Ectodermal cell (in vitro differentiated cells): ENCODE data around the gene OTC.

Experiments
- H3K27ac ChIP-seq: 2 replicates; pipeline ENCODE4 v1.7.0; 2013; ENCODE audit warnings: mild to moderate bottlenecking, low read depth, low read length; ENCODE audit not compliant: insufficient read depth, poor library complexity, severe bottlenecking
- H3K27me3 ChIP-seq: 2 replicates; pipeline ENCODE4 v1.7.0; 2013; ENCODE audit warnings: mild to moderate bottlenecking, low read length; ENCODE audit not compliant: insufficient read depth, control insufficient read depth, poor library complexity, severe bottlenecking
- H3K36me3 ChIP-seq: one replicate; pipeline ENCODE4 v1.7.0; 2013; ENCODE audit warnings: low read length; ENCODE audit not compliant: control insufficient read depth, insufficient read depth
- H3K4me1 ChIP-seq: one replicate; pipeline ENCODE4 v1.7.0; 2013; ENCODE audit warnings: low read length; ENCODE audit not compliant: control insufficient read depth, insufficient read depth
- H3K4me3 ChIP-seq: 2 replicates; pipeline ENCODE4 v1.7.0; 2013; ENCODE audit warnings: low read depth, low read length, control low read depth; ENCODE audit not compliant: insufficient read depth
- H3K9me3 ChIP-seq: 2 replicates; pipeline ENCODE4 v1.7.0; 2013; ENCODE audit warnings: mild to moderate bottlenecking, low read length, moderate library complexity; ENCODE audit not compliant: control insufficient read depth
- WGBS, 2 experiments: methylation state at CpG; one replicate each; pipeline ENCODE4 v1.1.7; 2013; ENCODE audit warnings: missing lambda C conversion rate in 2 of 2; 5-methylcytosine and 5-hydroxymethylcytosine counted together

The OTC gene

DNA sequence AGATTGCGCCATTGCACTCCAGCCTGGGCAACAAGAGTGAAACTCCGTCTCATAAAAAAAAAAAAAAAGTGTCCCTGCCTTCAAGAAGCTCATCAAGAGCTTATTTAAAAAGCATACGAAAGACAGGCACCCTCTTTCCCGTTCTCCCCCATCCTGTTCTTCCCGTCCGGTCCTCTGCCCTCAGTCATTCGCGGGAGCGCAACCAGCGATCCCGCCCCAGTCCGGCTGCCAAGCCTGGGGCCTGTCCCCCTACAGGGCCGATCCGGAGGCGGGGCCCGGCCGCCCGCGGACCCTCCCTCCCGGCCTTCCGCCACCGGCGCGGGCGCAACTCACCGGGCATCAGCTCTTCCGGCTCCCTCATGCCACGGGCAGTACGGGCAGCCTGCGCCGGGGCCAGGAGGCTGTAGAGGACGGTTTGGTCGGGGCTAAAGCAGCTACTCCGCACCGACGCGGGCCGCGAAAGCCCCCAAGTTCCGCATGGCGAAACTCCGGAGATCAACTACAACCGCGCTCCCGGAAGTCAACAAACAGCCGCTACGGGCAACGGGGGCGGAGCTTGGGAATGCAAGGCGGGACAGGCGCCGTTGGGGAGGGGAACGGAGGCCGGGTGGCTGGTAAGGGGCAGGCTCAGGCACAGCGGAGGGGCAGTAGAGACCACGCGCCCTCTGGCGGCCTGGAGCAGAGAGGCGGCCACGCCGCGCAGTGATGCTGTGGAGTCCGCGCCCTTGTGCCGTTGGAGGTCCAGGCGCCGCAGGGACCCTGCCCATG, 25.2 kb upstream of the OTC start, which contains the start of gene RPGR:
Gene RPGR (minus strand): TSS at position 503 of the 768 bp plus-strand sequence. CDS start 142 bp downstream, at position 361.
- no peaks in the 10 kb centered on the region for H3K9me3 ChIP-seq
- H3K4me3 ChIP-seq, result peak within 1 kb of the TSS; percentile 58
- H3K27me3 ChIP-seq, result no peaks in the 10 kb centered on the region
- H3K27ac ChIP-seq, result peak within 1 kb of the TSS; percentile 95
- H3K36me3 ChIP-seq, result no peaks in the 10 kb centered on the region
- WGBS, 2 experiments, result 1 to 2% methylated on average over 67 of the region's 67 CpGs
- H3K4me1 ChIP-seq, result no peaks in the 10 kb centered on the region

DNA sequence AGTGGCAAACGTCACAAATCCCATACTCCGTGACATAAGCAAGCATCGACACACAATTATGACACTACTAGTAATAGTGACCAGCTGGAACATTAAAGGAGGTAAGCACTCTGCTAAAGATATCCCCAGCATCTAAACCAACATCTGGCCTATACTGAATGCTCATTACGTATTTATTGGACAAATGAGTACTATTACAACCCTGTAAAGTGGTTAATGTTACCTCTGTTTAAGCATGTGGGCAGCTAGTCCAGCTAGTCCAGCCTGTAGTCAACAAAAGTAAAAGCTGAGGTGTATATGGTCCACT, 24.7 kb upstream of the OTC start:
- H3K4me1 ChIP-seq, result no peaks in the 10 kb centered on the region
- no peaks in the 10 kb centered on the region for H3K9me3 ChIP-seq
- H3K4me3 ChIP-seq, result no peak overlapping the region
- 22 to 30% methylated on average over 4 of the region's 4 CpGs for WGBS, 2 experiments
- H3K36me3 ChIP-seq, result no peaks in the 10 kb centered on the region
- no peaks in the 10 kb centered on the region for H3K27me3 ChIP-seq
- H3K27ac ChIP-seq, result no peak overlapping the region

DNA sequence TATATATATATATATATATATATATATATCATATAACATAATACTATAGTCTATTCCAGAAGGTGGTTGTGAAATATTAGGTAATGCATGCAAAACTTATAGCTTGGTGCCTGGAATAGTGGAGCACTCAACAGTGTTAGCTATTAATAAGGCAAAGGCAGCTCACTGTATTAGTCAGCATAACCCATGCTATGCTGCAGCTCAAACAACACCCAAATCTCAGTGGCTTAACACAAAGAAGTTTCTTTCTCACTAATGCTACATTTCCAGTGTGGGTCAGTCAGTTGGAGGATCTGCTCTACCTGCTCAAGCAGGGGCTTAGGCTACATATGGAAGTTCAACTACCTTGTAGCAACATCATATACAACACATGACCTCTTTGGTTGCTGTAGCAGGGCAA, 19.9 kb upstream of the OTC start:
- Histone ChIP-seq H3K27ac (no peak overlapping the region), H3K4me1 (no peaks in the 10 kb centered on the region), H3K4me3 (no peak overlapping the region), H3K36me3 (no peaks in the 10 kb centered on the region), H3K9me3 (no peaks in the 10 kb centered on the region), H3K27me3 (no peaks in the 10 kb centered on the region)

DNA sequence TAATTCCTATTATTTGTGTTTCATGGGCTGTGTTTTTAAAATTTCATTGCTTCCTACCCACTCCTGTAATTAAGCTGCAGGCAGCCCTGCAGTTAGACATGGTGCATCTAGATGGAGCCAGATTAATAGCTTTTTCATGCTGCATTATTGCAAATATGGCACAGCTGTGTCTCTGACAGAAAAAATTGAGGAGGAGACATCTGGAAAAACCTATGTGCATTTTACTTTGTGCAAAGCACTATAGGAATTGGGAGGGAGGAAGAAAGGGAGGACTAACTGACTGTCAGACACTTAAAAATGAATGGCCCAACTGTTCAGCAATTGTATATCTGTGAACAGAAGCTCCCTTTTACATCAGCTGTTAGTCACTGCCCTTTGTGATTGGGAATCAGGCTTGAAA, 17.0 kb upstream of the OTC start:
- Histone ChIP-seq H3K9me3 (no peaks in the 10 kb centered on the region), H3K36me3 (no peaks in the 10 kb centered on the region), H3K4me1 (no peaks in the 10 kb centered on the region), H3K4me3 (no peak overlapping the region), H3K27ac (no peak overlapping the region), H3K27me3 (no peaks in the 10 kb centered on the region)

DNA sequence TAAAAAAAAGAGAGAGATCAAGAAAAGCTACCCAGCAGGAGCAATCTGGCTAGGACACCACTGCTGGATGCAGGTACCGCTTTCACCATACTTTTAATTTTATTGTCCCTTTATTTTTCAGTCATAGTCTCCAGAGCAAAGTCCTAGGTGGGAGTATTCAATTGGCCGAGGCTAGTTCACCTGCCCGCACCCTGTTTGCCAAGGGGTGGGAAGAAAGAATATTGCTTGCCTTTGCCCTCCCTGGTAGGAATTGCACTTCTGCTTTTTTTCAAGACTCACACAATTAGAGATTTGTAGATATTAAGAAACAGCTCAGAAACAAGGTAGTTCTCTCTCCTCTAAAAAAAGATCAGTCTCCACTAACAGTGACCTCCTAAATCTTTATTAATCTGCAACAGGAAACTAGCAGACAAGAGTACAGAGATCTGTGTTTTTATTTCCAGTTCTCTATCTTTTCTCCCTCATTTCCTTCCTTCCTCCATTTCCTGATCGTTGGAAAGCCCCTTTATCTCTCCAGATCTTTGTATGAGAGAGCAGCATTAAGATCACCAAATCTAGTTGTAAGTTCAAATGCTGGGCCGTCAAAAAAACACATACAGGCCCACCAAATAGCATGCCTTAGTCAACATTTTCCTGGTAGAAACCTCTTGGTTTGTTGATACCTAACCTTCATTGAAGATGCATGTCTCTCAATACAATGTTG, 15.7 kb upstream of the OTC start:
- H3K4me1 ChIP-seq, result no peaks in the 10 kb centered on the region
- H3K27me3 ChIP-seq, result no peaks in the 10 kb centered on the region
- 89 to 100% methylated on average over 3 to 4 of the region's 5 CpGs for WGBS, 2 experiments
- H3K27ac ChIP-seq, result no peak overlapping the region
- H3K4me3 ChIP-seq, result no peak overlapping the region
- no peaks in the 10 kb centered on the region for H3K36me3 ChIP-seq
- H3K9me3 ChIP-seq, result no peaks in the 10 kb centered on the region

DNA sequence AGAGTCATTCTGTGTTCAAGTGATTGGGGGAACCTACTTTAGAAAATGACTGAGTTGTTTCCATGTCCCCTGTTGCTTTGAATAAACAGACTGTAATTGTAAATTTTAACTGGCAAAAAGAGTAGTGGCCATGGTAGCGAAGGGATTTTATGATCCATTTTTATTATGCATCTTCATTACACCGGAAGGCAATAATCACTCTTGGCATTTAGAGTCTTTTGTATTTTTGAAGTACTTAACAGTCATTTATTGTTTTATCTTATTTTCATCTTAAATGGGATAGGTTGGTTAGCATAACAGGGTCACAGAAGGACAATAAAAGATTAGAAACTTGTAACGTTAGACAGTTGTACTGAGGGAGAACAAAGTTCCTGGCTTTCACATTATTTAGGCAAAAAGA, 11.0 kb upstream of the OTC start:
- whole genome bisulfite sequencing, 2 experiments, result 98% methylated on average over 3 of the region's 3 CpGs; no CpG with 5 or more reads in 1 of the 2 experiments
- no peak overlapping the region for H3K27ac ChIP-seq
- H3K4me1 ChIP-seq, result no peaks in the 10 kb centered on the region
- H3K4me3 ChIP-seq, result no peak overlapping the region
- H3K36me3 ChIP-seq, result no peaks in the 10 kb centered on the region
- no peaks in the 10 kb centered on the region for H3K27me3 ChIP-seq
- H3K9me3 ChIP-seq, result no peaks in the 10 kb centered on the region

DNA sequence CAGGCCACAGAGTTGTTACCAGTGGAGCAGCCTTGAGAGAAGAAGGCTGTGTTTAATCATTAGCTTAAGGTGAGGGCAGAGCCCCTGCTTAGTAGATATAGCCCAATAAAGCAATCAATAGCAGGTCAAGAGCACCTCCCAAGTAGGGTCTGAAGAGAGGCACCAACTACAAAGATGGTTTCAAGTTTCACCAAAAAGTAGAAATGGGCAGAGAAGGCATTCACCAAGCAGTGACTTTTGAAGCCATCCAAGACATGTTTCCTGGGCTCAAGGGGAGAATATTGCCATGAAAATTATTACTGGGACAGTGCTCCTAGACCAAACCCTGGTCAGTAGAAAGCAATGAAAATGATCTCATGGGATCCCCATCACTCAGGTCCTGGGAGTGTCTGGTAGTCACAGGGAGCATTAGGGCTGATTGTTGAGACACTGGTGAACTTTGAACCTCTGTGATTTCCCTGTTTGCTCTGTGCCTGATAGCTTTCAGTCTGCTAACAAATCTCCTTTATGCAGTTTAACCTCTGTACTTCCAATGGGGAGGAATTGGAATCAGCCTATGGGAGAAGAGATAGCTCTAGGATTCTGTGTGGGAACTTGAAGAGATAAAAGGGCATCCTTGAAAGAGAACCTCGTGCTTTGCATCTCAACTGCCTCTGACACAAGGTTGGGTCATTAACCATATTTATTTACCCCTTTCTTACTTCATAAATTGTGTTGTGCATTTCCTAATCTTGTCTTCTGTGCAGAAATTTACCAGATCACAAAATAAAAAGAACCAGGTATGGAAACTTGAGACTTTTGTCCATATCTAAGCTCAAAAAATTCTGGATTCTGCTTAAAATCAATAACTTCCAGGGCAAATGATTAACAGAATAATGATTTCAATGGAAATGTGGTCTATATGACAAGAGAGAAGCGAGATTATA, 9.3 kb upstream of the OTC start:
- Histone ChIP-seq H3K4me1 (no peaks in the 10 kb centered on the region), H3K27ac (no peak overlapping the region), H3K9me3 (no peaks in the 10 kb centered on the region), H3K36me3 (no peaks in the 10 kb centered on the region), H3K4me3 (no peak overlapping the region), H3K27me3 (no peaks in the 10 kb centered on the region)
- WGBS, 2 experiments, result 83 to 86% methylated on average over 1 to 2 of the region's 2 CpGs

DNA sequence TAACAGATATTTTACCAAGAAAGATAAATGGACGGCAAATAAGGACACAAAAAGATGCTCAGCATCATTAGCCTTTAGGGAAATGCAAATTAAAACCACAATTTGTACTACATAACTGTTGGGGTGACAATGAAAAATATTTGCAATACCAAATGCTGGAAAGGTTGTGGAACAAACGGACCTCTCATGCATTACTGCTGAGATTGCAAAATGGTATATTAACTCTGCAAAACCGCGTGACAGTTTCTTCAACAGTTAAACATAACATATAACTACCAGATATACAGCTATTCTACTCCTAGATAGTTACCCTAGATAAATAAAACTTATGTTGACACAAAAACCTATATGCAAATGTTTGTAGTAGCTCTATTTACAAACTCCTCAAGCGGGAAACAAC, 6.3 kb upstream of the OTC start:
- H3K9me3 ChIP-seq, result no peaks in the 10 kb centered on the region
- H3K27ac ChIP-seq, result no peak overlapping the region
- no peaks in the 10 kb centered on the region for H3K36me3 ChIP-seq
- no peaks in the 10 kb centered on the region for H3K27me3 ChIP-seq
- H3K4me1 ChIP-seq, result no peaks in the 10 kb centered on the region
- WGBS, 2 experiments, result 63 to 67% methylated on average over 3 of the region's 5 CpGs
- no peak overlapping the region for H3K4me3 ChIP-seq

DNA sequence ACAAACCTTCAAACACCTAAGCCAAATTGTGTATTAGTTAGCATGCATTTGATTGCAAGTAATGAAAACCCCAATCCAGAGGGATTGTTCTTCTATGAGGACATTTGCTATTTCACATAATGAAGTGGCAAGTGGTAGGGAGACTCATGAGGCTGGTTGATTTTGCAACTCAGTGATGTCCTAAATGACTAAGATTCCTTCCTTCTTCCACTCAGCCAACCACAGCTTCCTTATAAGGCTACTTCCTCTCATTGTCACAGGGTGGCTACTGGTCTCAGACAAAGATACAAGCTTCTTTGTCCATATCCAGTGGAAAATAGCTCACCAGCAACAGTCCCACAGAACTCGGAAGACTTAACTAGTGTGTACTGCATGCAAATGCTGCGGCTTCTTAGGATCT, 5.3 kb upstream of the OTC start:
- H3K4me3 ChIP-seq, result no peak overlapping the region
- no peaks in the 10 kb centered on the region for H3K9me3 ChIP-seq
- no peaks in the 10 kb centered on the region for H3K27me3 ChIP-seq
- no peak overlapping the region for H3K27ac ChIP-seq
- no peaks in the 10 kb centered on the region for H3K36me3 ChIP-seq
- WGBS, 2 experiments, result 93% methylated on average over 2 of the region's 2 CpGs; no CpG with 5 or more reads in 1 of the 2 experiments
- no peaks in the 10 kb centered on the region for H3K4me1 ChIP-seq

DNA sequence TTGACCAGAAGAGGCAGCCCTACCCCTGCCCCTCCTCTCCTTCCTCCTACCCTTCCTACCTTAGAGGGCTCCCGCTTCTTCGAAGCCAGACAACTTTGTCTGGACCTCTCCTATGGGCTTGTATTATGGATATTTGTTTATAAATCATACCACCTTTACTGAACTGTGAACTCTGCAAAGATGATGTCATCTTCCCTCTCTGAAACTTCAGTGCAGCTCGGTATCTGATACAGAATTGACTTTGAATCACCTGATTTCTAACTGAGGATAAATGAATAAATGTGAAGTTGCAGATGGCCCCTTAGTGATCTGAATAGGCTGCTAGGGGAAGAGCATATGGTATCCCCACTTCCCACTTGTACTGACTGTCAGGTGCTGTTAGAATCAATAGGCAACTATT, 1.1 kb upstream of the OTC start:
- Histone ChIP-seq H3K4me1 (no peaks in the 10 kb centered on the region), H3K27me3 (no peaks in the 10 kb centered on the region), H3K27ac (no peak overlapping the region), H3K9me3 (no peaks in the 10 kb centered on the region), H3K36me3 (no peaks in the 10 kb centered on the region), H3K4me3 (no peak overlapping the region)
- WGBS, 2 experiments, result 83% methylated on average over 1 of the region's 3 CpGs; no CpG with 5 or more reads in 1 of the 2 experiments
